GM12872 (cell line): Measurements from ENCODE around the gene TMEM30A.
A peak's percentile ranks its signal among the peaks of the same experiment; 100 is the strongest.

Source experiments
- CTCF ChIP-seq: IDR thresholded peaks from 3 replicates; pipeline ENCODE4 v1.5.1; 2011; ENCODE audit warnings: low read depth, mild to moderate bottlenecking, low read length, moderate library complexity; ENCODE audit not compliant: insufficient read depth

Gene TMEM30A

GRCh38 chr6:75222261-75222660 is 62.3 kb downstream of the TMEM30A start:
- no peak for TF ChIP-seq CTCF

GRCh38 chr6:75221116-75221515 is 63.5 kb downstream of the TMEM30A start:
- no peak for TF ChIP-seq CTCF

- TF ChIP-seq CTCF = no peak
These were observed 64.2 kb downstream of the TMEM30A start for GRCh38 chr6:75220357-75220756.

- TF ChIP-seq CTCF = no peak
These were observed 65.3 kb downstream of the TMEM30A start for GRCh38 chr6:75219263-75219662.

GRCh38 chr6:75217193-75217592 is 67.4 kb downstream of the TMEM30A start:
- no peak for TF ChIP-seq CTCF

- TF ChIP-seq CTCF = no peak
These were observed 69.3 kb downstream of the TMEM30A start for GRCh38 chr6:75215291-75215690.

- peak; percentile 41; the same call in 1 of the 3 replicates for TF ChIP-seq CTCF
These were observed 70.9 kb downstream of the TMEM30A start for GRCh38 chr6:75213732-75214131.

GRCh38 chr6:75213112-75213511 is 71.5 kb downstream of the TMEM30A start:
- no peak for TF ChIP-seq CTCF
